Activated CD4-positive, alpha-beta T cell treated with anti-CD3 and anti-CD28 coated beads, Interleukin-2, amount 50 U/mL, for 1 hour (primary cell): Measurements from ENCODE around the gene PRKG1.
"Not testable (repeated sequence)": the region's sequence is repeated elsewhere in the genome, so short reads cannot be mapped to it uniquely, and the experiment has no call there.

ENCODE experiments used
- DNase-seq: peaks from one replicate; pipeline ENCODE4 v3.0.0-alpha.2; 2020

Gene PRKG1

GRCh38 chr10:51711519-51711891 is 637.2 kb downstream of the PRKG1 start:
- DNase-seq: no peak

GRCh38 chr10:51716981-51717380 is 642.7 kb downstream of the PRKG1 start:
- no peak for DNase-seq

- DNase-seq: no peak
These were observed 644.6 kb downstream of the PRKG1 start for GRCh38 chr10:51718804-51719291.

GRCh38 chr10:51724038-51724437 is 649.8 kb downstream of the PRKG1 start:
- DNase-seq: no peak

- DNase-seq: no peak
These were observed 655.7 kb downstream of the PRKG1 start for GRCh38 chr10:51729822-51730555.

GRCh38 chr10:51733057-51733456 is 658.8 kb downstream of the PRKG1 start:
- no peak for DNase-seq

GRCh38 chr10:51743146-51743545 is 668.9 kb downstream of the PRKG1 start:
- DNase-seq: no peak

GRCh38 chr10:51744235-51745000 is 670.1 kb downstream of the PRKG1 start:
- no peak for DNase-seq

- no peak for DNase-seq
These were observed 671.1 kb downstream of the PRKG1 start for GRCh38 chr10:51745397-51745796.

- no peak for DNase-seq
These were observed 672.9 kb downstream of the PRKG1 start for GRCh38 chr10:51747216-51747615.

- DNase-seq: no peak
These were observed 674.7 kb downstream of the PRKG1 start for GRCh38 chr10:51748959-51749358.

- DNase-seq: no peak
These were observed 684.1 kb downstream of the PRKG1 start for GRCh38 chr10:51758366-51758765.

- DNase-seq: not testable (repeated sequence)
These were observed 684.6 kb downstream of the PRKG1 start for GRCh38 chr10:51758838-51759237.

- no peak for DNase-seq
These were observed 685.7 kb downstream of the PRKG1 start for GRCh38 chr10:51759896-51760534.

- no peak for DNase-seq
These were observed 686.8 kb downstream of the PRKG1 start for GRCh38 chr10:51760864-51761640.

GRCh38 chr10:51763746-51764145 is 689.5 kb downstream of the PRKG1 start:
- no peak for DNase-seq

GRCh38 chr10:51765284-51765971 is 691.1 kb downstream of the PRKG1 start:
- DNase-seq: no peak

- DNase-seq: no peak
These were observed 692.3 kb downstream of the PRKG1 start for GRCh38 chr10:51766423-51767102.

GRCh38 chr10:51767103-51767763 is 692.9 kb downstream of the PRKG1 start:
- DNase-seq: no peak

GRCh38 chr10:51768886-51769465 is 694.7 kb downstream of the PRKG1 start:
- no peak for DNase-seq

GRCh38 chr10:51770709-51771108 is 696.4 kb downstream of the PRKG1 start:
- DNase-seq: no peak
